K562 (cell line): ENCODE results near the gene PODXL. TPM values are rescaled to one million over a fixed set of nuclear protein-coding genes. Genes with fewer than 3 reads are reported as not detected.

ENCODE experiments used
- HNRNPK ChIP-seq: fragments of 200-400 bp; formaldehyde crosslinking; IDR thresholded peaks from one replicate; pipeline ENCODE4 v1.6.1; 2018; ENCODE audit warnings: mild to moderate bottlenecking, low read depth, low read length; ENCODE audit not compliant: poor library complexity, severe bottlenecking
- MAZ ChIP-seq, 2 experiments: fragments of 450-650 bp in 1 of 2; sonication (generic) in 1 of 2; formaldehyde crosslinking; IDR thresholded peaks in 1 of 2; conservative IDR thresholded peaks in 1 of 2; 2 replicates each; pipeline versions ENCODE4 v1.4.0 to v1.5.0; 2020; ENCODE audit warnings: mild to moderate bottlenecking in 1 of 2, missing genetic modification reagents in 1 of 2
- PHF8 ChIP-seq: fragments of 200-600 bp; sonication (generic); IDR thresholded peaks from 2 replicates; pipeline ENCODE4 v1.6.1; 2012; ENCODE audit warnings: mixed run types, mild to moderate bottlenecking, inconsistent platforms, low read length, moderate library complexity, borderline replicate concordance
- REST ChIP-seq, 2 experiments: fragments of 450-650 bp; formaldehyde crosslinking in 1 of 2; IDR thresholded peaks; 2 replicates each; pipeline versions ENCODE4 v1.4.0 to v1.6.1; 2014 to 2020; ENCODE audit warnings: mild to moderate bottlenecking in 2 of 2, borderline replicate concordance in 1 of 2, low read depth in 1 of 2
- SIRT6 ChIP-seq: IDR thresholded peaks from one replicate; pipeline ENCODE4 v1.6.1; 2012; ENCODE audit warnings: low read depth, mild to moderate bottlenecking, control low read depth, inconsistent platforms, low read length, moderate library complexity
- SMARCC2 ChIP-seq: fragments of 450-650 bp; IDR thresholded peaks from 2 replicates; pipeline ENCODE4 v1.6.1; 2017; ENCODE audit warnings: antibody characterized with exemption, moderate library complexity, mild to moderate bottlenecking, low read depth
- TRIM25 ChIP-seq: fragments of 450-650 bp; IDR thresholded peaks from 2 replicates; pipeline ENCODE4 v1.7.0; 2016; ENCODE audit warnings: borderline replicate concordance
- ZBTB43 ChIP-seq: sonication (generic); formaldehyde crosslinking; IDR thresholded peaks from 2 replicates; pipeline ENCODE4 v1.8.0; 2023; ENCODE audit warnings: mild to moderate bottlenecking, missing genetic modification reagents
- ZKSCAN8 ChIP-seq: fragments of 200-800 bp; sonication (Bioruptor generic); IDR thresholded peaks from 2 replicates; pipeline ENCODE4 v1.6.1; 2016; ENCODE audit warnings: missing genetic modification characterization, missing compliant biosample characterization
- polyA plus RNA-seq, 8 experiments: library from polyadenylated mRNA; depleted of rRNA in 4 of 8; stranded (reverse) in 5 of 8; unstranded in 3 of 8; fragments of >200 nt; fragmentation: Nextera tagmentation in 2 of 8; fragmentation: Illumina TruSeq in 1 of 8; extraction: Ambion mirVana in 2 of 8; extraction: Trizol in 1 of 8; gene quantifications; 2 replicates each; pipeline versions ENCODE4 v1.2.1 to v1.2.3, GENCODE V29; 2011 to 2014; ENCODE audit warnings: inconsistent platforms in 1 of 8, missing spikeins in 1 of 8
- total RNA-seq, 7 experiments: library from RNA; depleted of rRNA in 6 of 7; stranded (reverse); fragments of >200 nt in 6 of 7; fragmentation: Illumina TruSeq in 2 of 7; extraction: Trizol in 2 of 7; gene quantifications; 2 replicates each; pipeline versions ENCODE4 v1.2.1 to v1.2.3, GENCODE V29; 2011 to 2021; ENCODE audit warnings: low replicate concordance in 1 of 7

Gene PODXL
- total and polyA plus RNA-seq, 9 of the 15 experiments (the other 6 are each of a cell fraction or from before 2014, with no cell fraction given): 0.01 to 0.73 (median 0.07) TPM

- TF ChIP-seq REST (IDR thresholded peaks at IDR 0.05; ENCODE audit: borderline replicate concordance) (peak; percentile 31; the same call in 1 of the 2 replicates), REST (CRISPR knock-in tag; IDR thresholded peaks at IDR 0.05; ENCODE audit: low read depth) (no peak), ZKSCAN8 (CRISPR knock-in tag) (no peak), PHF8 (no peak), MAZ (CRISPR knock-in tag; conservative IDR thresholded peaks at IDR 0.05 in 1 of 2, IDR thresholded peaks at IDR 0.05 in 1 of 2) (0 out of 4 replicates have a peak, but pooled peaks of 1 of the 2 experiments have one; percentile 55), HNRNPK (no peak), SIRT6 (no peak), SMARCC2 (no peak), TRIM25 (no peak), ZBTB43 (no peak)
These were observed 9.8 kb downstream of the PODXL start (continued) for GRCh38 chr7:131546583-131547141.
